ENCODE results near the gene GNB1.

GNB1 gene

GRCh38 chr1:1784933-1785332, 106.0 kb downstream of the GNB1 start:
- TF ChIP-seq NFRKB (IDR thresholded peaks at IDR 0.05): no peak
- ChIA-PET POLR2A (no interaction called here), CTCF (interaction anchor here (1.2 kb wide), 1 partner anchor 121 kb away, joined by 4 read pairs; no protein-coding TSS in a partner anchor)
- no peak for DNase-seq (ENCODE audit: extremely low spot score)

GRCh38 chr1:1783320-1783719, 107.6 kb downstream of the GNB1 start:
- POLR2A ChIA-PET: no interaction called here
- CTCF ChIA-PET: no interaction called here
- TF ChIP-seq FOXM1 (IDR thresholded peaks at IDR 0.05; ENCODE audit: borderline replicate concordance): no peak
- no peak for TF ChIP-seq FOXK2 (IDR thresholded peaks at IDR 0.05)
- no peak for TF ChIP-seq NFRKB (IDR thresholded peaks at IDR 0.05)
- no peak for TF ChIP-seq HDGF (IDR thresholded peaks at IDR 0.05; ENCODE audit: borderline replicate concordance)
- no peak for TF ChIP-seq SUZ12 (IDR thresholded peaks at IDR 0.05)
- no peak for TF ChIP-seq ARNT (IDR thresholded peaks at IDR 0.05)
- no peak for TF ChIP-seq BHLHE40 (IDR thresholded peaks at IDR 0.05; ENCODE audit: borderline replicate concordance)
- TF ChIP-seq ZNF384 (IDR thresholded peaks at IDR 0.05): no peak
- TF ChIP-seq ELF4 (IDR thresholded peaks at IDR 0.05): no peak
- TF ChIP-seq SP1 (IDR thresholded peaks at IDR 0.05): no peak
- TF ChIP-seq PKNOX1 (IDR thresholded peaks at IDR 0.05): no peak
- TF ChIP-seq LEF1 (IDR thresholded peaks at IDR 0.05; ENCODE audit: borderline replicate concordance): no peak
- no peak for TF ChIP-seq FOXA1 (IDR thresholded peaks at IDR 0.05)
- no peak for DNase-seq (ENCODE audit: extremely low spot score)

GRCh38 chr1:1782399-1783221, 108.3 kb downstream of the GNB1 start:
- POLR2A ChIA-PET: interaction anchor here (0.6 kb wide), 1 partner anchor 66 kb away, joined by 3 read pairs; no protein-coding TSS in a partner anchor
- DNase-seq (ENCODE audit: extremely low spot score): no peak
- CTCF ChIA-PET: no interaction called here
- no peak for TF ChIP-seq SP1 (IDR thresholded peaks at IDR 0.05)
- no peak for TF ChIP-seq TARDBP (IDR thresholded peaks at IDR 0.05)
- no peak for TF ChIP-seq FOXK2 (IDR thresholded peaks at IDR 0.05)
- TF ChIP-seq CTBP1 (IDR thresholded peaks at IDR 0.05; ENCODE audit: borderline replicate concordance): no peak
- TF ChIP-seq L3MBTL2 (conservative IDR thresholded peaks at IDR 0.05): no peak

GRCh38 chr1:1781526-1781903, 109.4 kb downstream of the GNB1 start:
- POLR2A ChIA-PET: no interaction called here
- CTCF ChIA-PET: no interaction called here
- DNase-seq (ENCODE audit: extremely low spot score): no peak
- TF ChIP-seq LEF1 (IDR thresholded peaks at IDR 0.05; ENCODE audit: borderline replicate concordance) (no peak), ZNF384 (IDR thresholded peaks at IDR 0.05) (no peak)

GRCh38 chr1:1780598-1781525, 110.0 kb downstream of the GNB1 start:
- no peak for DNase-seq (ENCODE audit: extremely low spot score)
- TF ChIP-seq SUZ12 (IDR thresholded peaks at IDR 0.05) (no peak), ELF4 (IDR thresholded peaks at IDR 0.05) (no peak), SP1 (IDR thresholded peaks at IDR 0.05) (no peak), TARDBP (IDR thresholded peaks at IDR 0.05) (no peak), PKNOX1 (IDR thresholded peaks at IDR 0.05) (no peak), BHLHE40 (IDR thresholded peaks at IDR 0.05; ENCODE audit: borderline replicate concordance) (no peak), L3MBTL2 (conservative IDR thresholded peaks at IDR 0.05) (no peak), NFRKB (IDR thresholded peaks at IDR 0.05) (no peak), FOXM1 (IDR thresholded peaks at IDR 0.05; ENCODE audit: borderline replicate concordance) (no peak), HDGF (IDR thresholded peaks at IDR 0.05; ENCODE audit: borderline replicate concordance) (no peak), FOXA1 (IDR thresholded peaks at IDR 0.05) (no peak)
- ChIA-PET POLR2A (interaction anchor here (2.2 kb wide), 1 partner anchor 128 kb away, joined by 9 read pairs; no protein-coding TSS in a partner anchor), CTCF (interaction anchor here (0.6 to 1.2 kb wide), 2 partner anchors 8 to 128 kb away, joined by 3 read pairs; no protein-coding TSS in a partner anchor)

GRCh38 chr1:1779691-1780597, 110.9 kb downstream of the GNB1 start:
- POLR2A ChIA-PET: interaction anchor here (0.9 to 2.2 kb wide), 5 partner anchors 9 to 129 kb away, joined by 3 to 9 read pairs (median 3); no protein-coding TSS in a partner anchor

More at GRCh38 chr1:1779691-1780597, 110.9 kb downstream of the GNB1 start:
- CTCF ChIA-PET: interaction anchor here (0.6 to 1.2 kb wide), 2 partner anchors 9 to 129 kb away, joined by 3 read pairs; no protein-coding TSS in a partner anchor
- TF ChIP-seq ELF4 (IDR thresholded peaks at IDR 0.05) (no peak), PKNOX1 (IDR thresholded peaks at IDR 0.05) (no peak), FOXK2 (IDR thresholded peaks at IDR 0.05) (no peak), CTBP1 (IDR thresholded peaks at IDR 0.05; ENCODE audit: borderline replicate concordance) (no peak), TARDBP (IDR thresholded peaks at IDR 0.05) (no peak), FOXM1 (IDR thresholded peaks at IDR 0.05; ENCODE audit: borderline replicate concordance) (no peak), SUZ12 (IDR thresholded peaks at IDR 0.05) (no peak), HDGF (IDR thresholded peaks at IDR 0.05; ENCODE audit: borderline replicate concordance) (no peak), ARNT (IDR thresholded peaks at IDR 0.05) (no peak), NFRKB (IDR thresholded peaks at IDR 0.05) (no peak), L3MBTL2 (conservative IDR thresholded peaks at IDR 0.05) (no peak), BHLHE40 (IDR thresholded peaks at IDR 0.05; ENCODE audit: borderline replicate concordance) (no peak), SP1 (IDR thresholded peaks at IDR 0.05) (no peak), LEF1 (IDR thresholded peaks at IDR 0.05; ENCODE audit: borderline replicate concordance) (no peak), ZNF384 (IDR thresholded peaks at IDR 0.05) (no peak)
- DNase-seq (ENCODE audit: extremely low spot score): no peak
